Measurements from ENCODE around the gene SLC44A4. TPM values are rescaled to one million over a fixed set of nuclear protein-coding genes. Genes with fewer than 3 reads are reported as not detected.

SLC44A4 gene
- total RNA-seq, 1 experiment from 2014 or later, result 3.1 TPM

GRCh38 chr6:31837369-31838113 is 41.3 kb downstream of the SLC44A4 start:
- ATAC-seq (no peak), DNase-seq (ENCODE audit: low spot score) (no peak)
- CTCF ChIA-PET, result interaction anchor here (0.7 to 1.3 kb wide), 2 partner anchors 42 to 46 kb away, joined by 3 read pairs; partner anchors contain the start of gene VARS1
- H3K27ac Mint-ChIP-seq, result peak overlapping the region; percentile 100
- peak overlapping the region; percentile 99 for H3K4me3 Mint-ChIP-seq
- no peaks in the 10 kb centered on the region for H3K9me3 Mint-ChIP-seq
- H3K27me3 Mint-ChIP-seq (ENCODE audit: low read depth), result no peaks in the 10 kb centered on the region
- peak; percentile 13; the same call in 1 of the 2 replicates for TF ChIP-seq ZNF532 (CRISPR knock-in tag; IDR thresholded peaks at IDR 0.05; ENCODE audit: borderline replicate concordance)
- TF ChIP-seq ATF1 (CRISPR knock-in tag; IDR thresholded peaks at IDR 0.05), result no peak
- no peak for TF ChIP-seq CBFB (CRISPR knock-in tag; IDR thresholded peaks at IDR 0.05; ENCODE audit: low read depth)
- TF ChIP-seq JUN (CRISPR knock-in tag; IDR thresholded peaks at IDR 0.05), result no peak
- TF ChIP-seq EMX1 (CRISPR knock-in tag; IDR thresholded peaks at IDR 0.05), result peak; percentile 46; the same call in 1 of the 2 replicates
- peaks cover 28% of the 10 kb centered on the region for H3K4me1 Mint-ChIP-seq
- H3K36me3 Mint-ChIP-seq, result peaks cover 64% of the 10 kb centered on the region
- POLR2A ChIA-PET, result interaction anchor here (1.6 kb wide), 1 partner anchor 22 kb away, joined by 4 read pairs; the partner anchor contains the start of genes HSPA1A and HSPA1L

- CTCF ChIA-PET, result interaction anchor here (0.7 to 2.1 kb wide), 2 partner anchors 26 to 45 kb away, joined by 3 to 6 read pairs; partner anchors contain the start of gene NEU1
- no peak for ATAC-seq
Measured at GRCh38 chr6:31836474-31837368, 42.1 kb downstream of the SLC44A4 start.

GRCh38 chr6:31836047-31836473 is 42.7 kb downstream of the SLC44A4 start:
- H3K36me3 Mint-ChIP-seq, result peaks cover 62% of the 10 kb centered on the region
- POLR2A ChIA-PET, result interaction anchor here (1.6 kb wide), 1 partner anchor 21 kb away, joined by 4 read pairs; the partner anchor contains the start of genes HSPA1A and HSPA1L
- no peaks in the 10 kb centered on the region for H3K9me3 Mint-ChIP-seq
- no peak for ATAC-seq
- DNase-seq (ENCODE audit: low spot score), result no peak
- peak overlapping the region; percentile 99 for H3K4me3 Mint-ChIP-seq
- peaks cover 28% of the 10 kb centered on the region for H3K4me1 Mint-ChIP-seq
- no peaks in the 10 kb centered on the region for H3K27me3 Mint-ChIP-seq (ENCODE audit: low read depth)
- CTCF ChIA-PET, result interaction anchor here (2.1 kb wide), 1 partner anchor 27 kb away, joined by 6 read pairs; the partner anchor contains the start of gene NEU1
- TF ChIP-seq GABPB1 (CRISPR knock-in tag; IDR thresholded peaks at IDR 0.05) (0 out of 2 replicates have a peak, but pooled peaks have one; percentile 14), GRHL2 (CRISPR knock-in tag; IDR thresholded peaks at IDR 0.05; ENCODE audit: insufficient replicate concordance, severe bottlenecking) (no peak)
- H3K27ac Mint-ChIP-seq, result peak overlapping the region; percentile 100

More at GRCh38 chr6:31836474-31837368, 42.1 kb downstream of the SLC44A4 start:
- Mint-ChIP-seq H3K27me3 (ENCODE audit: low read depth) (no peaks in the 10 kb centered on the region), H3K27ac (peak overlapping the region; percentile 100), H3K9me3 (no peaks in the 10 kb centered on the region), H3K36me3 (peaks cover 64% of the 10 kb centered on the region), H3K4me1 (peaks cover 28% of the 10 kb centered on the region), H3K4me3 (peak overlapping the region; percentile 99)
- DNase-seq (ENCODE audit: low spot score), result no peak
- POLR2A ChIA-PET, result interaction anchor here (1.6 kb wide), 1 partner anchor 21 kb away, joined by 4 read pairs; the partner anchor contains the start of genes HSPA1A and HSPA1L
- TF ChIP-seq STAT6 (CRISPR knock-in tag; conservative IDR thresholded peaks at IDR 0.05; ENCODE audit: low read depth) (no peak), ETV6 (CRISPR knock-in tag; IDR thresholded peaks at IDR 0.05) (no peak), SOX15 (CRISPR knock-in tag; IDR thresholded peaks at IDR 0.05) (no peak), RELA (CRISPR knock-in tag; IDR thresholded peaks at IDR 0.05; ENCODE audit: borderline replicate concordance) (no peak), ZNF423 (CRISPR knock-in tag; IDR thresholded peaks at IDR 0.05) (no peak)

Data from WTC11 (cell line).